Astrocyte (in vitro differentiated cells and primary cell): ENCODE data around the gene UBE2QL1. TPM values are rescaled to one million over a fixed set of nuclear protein-coding genes. Genes with fewer than 3 reads are reported as not detected.

ENCODE experiments used
- DNase-seq: peaks from one replicate; pipeline ENCODE4 v3.0.0-alpha.2; 2010; ENCODE audit warnings: low read depth
- FAIRE-seq: peaks from 2 replicates; lab custom pipeline; 2011; peaks lifted over from hg19 to GRCh38; lab: Jason Lieb, UNC
- H2AFZ ChIP-seq: 2 replicates; pipeline ENCODE4 v1.6.0; 2012; ENCODE audit warnings: low read depth, low read length, inconsistent platforms
- H3K27ac ChIP-seq: 2 replicates; pipeline ENCODE4 v1.5.1; 2011; ENCODE audit warnings: low read depth, low read length, inconsistent platforms
- H3K27me3 ChIP-seq: 2 replicates; pipeline ENCODE4 v1.6.0; 2011; ENCODE audit warnings: low read length, inconsistent platforms; ENCODE audit not compliant: insufficient read depth
- H3K36me3 ChIP-seq: 2 replicates; pipeline ENCODE4 v1.5.1; 2011; ENCODE audit warnings: low read length, inconsistent platforms; ENCODE audit not compliant: insufficient read depth
- H3K4me1 ChIP-seq: 2 replicates; pipeline ENCODE4 v1.5.1; 2011; ENCODE audit warnings: low read length, inconsistent platforms; ENCODE audit not compliant: insufficient read depth
- H3K4me2 ChIP-seq: 2 replicates; pipeline ENCODE4 v1.6.0; 2012; ENCODE audit warnings: low read length, inconsistent platforms
- H3K4me3 ChIP-seq: 2 replicates; pipeline ENCODE4 v1.5.1; 2011; ENCODE audit warnings: low read depth, mild to moderate bottlenecking, low read length, inconsistent platforms; ENCODE audit not compliant: insufficient read depth
- H3K79me2 ChIP-seq: 2 replicates; pipeline ENCODE4 v1.6.0; 2012; ENCODE audit warnings: mild to moderate bottlenecking, low read length, inconsistent platforms; ENCODE audit not compliant: insufficient read depth
- H3K9ac ChIP-seq: 2 replicates; pipeline ENCODE4 v1.6.0; 2012; ENCODE audit warnings: mild to moderate bottlenecking, low read length, inconsistent platforms
- H3K9me3 ChIP-seq: 2 replicates; pipeline ENCODE4 v1.5.1; 2012; ENCODE audit warnings: low read depth, mild to moderate bottlenecking, low read length, inconsistent platforms; ENCODE audit not compliant: insufficient read depth
- H4K20me1 ChIP-seq: 2 replicates; pipeline ENCODE4 v1.6.0; 2012; ENCODE audit warnings: low read length, inconsistent platforms; ENCODE audit not compliant: insufficient read depth
- H3K27ac Mint-ChIP-seq: one replicate; pipeline ENCODE4 v1.8.0; 2021; ENCODE audit warnings: mild to moderate bottlenecking, mixed read lengths; ENCODE audit not compliant: unreplicated experiment
- H3K27me3 Mint-ChIP-seq: one replicate; pipeline ENCODE4 v1.8.0; 2021; ENCODE audit warnings: low read depth, mixed read lengths; ENCODE audit not compliant: unreplicated experiment
- H3K36me3 Mint-ChIP-seq: one replicate; pipeline ENCODE4 v1.8.0; 2021; ENCODE audit warnings: low read depth, mixed read lengths; ENCODE audit not compliant: unreplicated experiment
- H3K4me1 Mint-ChIP-seq: one replicate; pipeline ENCODE4 v1.8.0; 2021; ENCODE audit warnings: low read depth, mixed read lengths; ENCODE audit not compliant: unreplicated experiment
- H3K4me3 Mint-ChIP-seq: one replicate; pipeline ENCODE4 v1.8.0; 2021; ENCODE audit warnings: mild to moderate bottlenecking, moderate library complexity, mixed read lengths; ENCODE audit not compliant: unreplicated experiment
- H3K9me3 Mint-ChIP-seq: one replicate; pipeline ENCODE4 v1.8.0; 2021; ENCODE audit warnings: mild to moderate bottlenecking, mixed read lengths; ENCODE audit not compliant: unreplicated experiment
- EZH2 ChIP-seq: IDR thresholded peaks from 2 replicates; pipeline ENCODE4 v1.6.1; 2012; ENCODE audit warnings: mild to moderate bottlenecking, low read length, inconsistent platforms; ENCODE audit not compliant: insufficient read depth
- total RNA-seq: library from RNA; stranded (reverse); gene quantifications from 2 replicates; pipeline ENCODE4 v1.2.1, GENCODE V29; 2021
- TF ChIP-seq, protein P1 (sequence below): IDR thresholded peaks from 2 replicates; pipeline ENCODE4 v1.5.1; 2011; ENCODE audit warnings: low read depth, mild to moderate bottlenecking, inconsistent platforms, low read length, moderate library complexity; ENCODE audit not compliant: insufficient read depth

The UBE2QL1 gene
- total RNA-seq, 1 donor from 2014 or later: 0.50 TPM

GRCh38 chr5:6432206-6432605 is 16.5 kb upstream of the UBE2QL1 start:
- H3K36me3 Mint-ChIP-seq: no peaks in the 10 kb centered on the region
- H3K79me2 ChIP-seq: no peaks in the 10 kb centered on the region
- FAIRE-seq: no peak

DNA sequence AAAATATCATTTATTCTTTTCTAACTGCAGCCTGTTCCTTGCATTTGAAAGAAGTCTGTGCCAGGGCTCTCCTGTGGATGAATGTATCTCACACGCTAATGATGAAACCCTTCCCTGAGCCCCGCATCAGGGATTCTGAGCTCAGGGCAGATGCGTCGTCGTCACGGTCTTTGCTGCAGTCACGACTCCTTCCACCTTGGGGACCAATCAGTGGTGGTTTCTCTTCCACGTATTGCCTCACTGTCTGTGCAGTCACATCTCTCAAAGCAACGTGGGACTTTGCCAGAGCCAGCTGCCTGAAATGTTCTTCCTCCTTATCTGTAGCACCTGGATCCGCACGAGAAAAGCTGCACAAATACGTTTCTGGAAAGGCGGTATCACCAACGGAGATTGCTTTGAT is 13.9 kb upstream of the UBE2QL1 start:
- Histone ChIP-seq H3K4me3 (no peak overlapping the region), H4K20me1 (no peaks in the 10 kb centered on the region), H3K27me3 (no peaks in the 10 kb centered on the region), H2AFZ (no peak overlapping the region), H3K9ac (no peak overlapping the region), H3K9me3 (no peaks in the 10 kb centered on the region), H3K4me1 (no peaks in the 10 kb centered on the region), H3K36me3 (no peaks in the 10 kb centered on the region), H3K4me2 (no peak overlapping the region), H3K27ac (no peak overlapping the region), H3K79me2 (no peaks in the 10 kb centered on the region)
- TF ChIP-seq EZH2: no peak
- TF ChIP-seq, protein P1, sequence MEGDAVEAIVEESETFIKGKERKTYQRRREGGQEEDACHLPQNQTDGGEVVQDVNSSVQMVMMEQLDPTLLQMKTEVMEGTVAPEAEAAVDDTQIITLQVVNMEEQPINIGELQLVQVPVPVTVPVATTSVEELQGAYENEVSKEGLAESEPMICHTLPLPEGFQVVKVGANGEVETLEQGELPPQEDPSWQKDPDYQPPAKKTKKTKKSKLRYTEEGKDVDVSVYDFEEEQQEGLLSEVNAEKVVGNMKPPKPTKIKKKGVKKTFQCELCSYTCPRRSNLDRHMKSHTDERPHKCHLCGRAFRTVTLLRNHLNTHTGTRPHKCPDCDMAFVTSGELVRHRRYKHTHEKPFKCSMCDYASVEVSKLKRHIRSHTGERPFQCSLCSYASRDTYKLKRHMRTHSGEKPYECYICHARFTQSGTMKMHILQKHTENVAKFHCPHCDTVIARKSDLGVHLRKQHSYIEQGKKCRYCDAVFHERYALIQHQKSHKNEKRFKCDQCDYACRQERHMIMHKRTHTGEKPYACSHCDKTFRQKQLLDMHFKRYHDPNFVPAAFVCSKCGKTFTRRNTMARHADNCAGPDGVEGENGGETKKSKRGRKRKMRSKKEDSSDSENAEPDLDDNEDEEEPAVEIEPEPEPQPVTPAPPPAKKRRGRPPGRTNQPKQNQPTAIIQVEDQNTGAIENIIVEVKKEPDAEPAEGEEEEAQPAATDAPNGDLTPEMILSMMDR: no peak
- DNase-seq (no peak), FAIRE-seq (no peak)
- H3K27ac Mint-ChIP-seq: no peak overlapping the region
- H3K4me1 Mint-ChIP-seq: peaks cover 13% of the 10 kb centered on the region
- H3K4me3 Mint-ChIP-seq: no peak overlapping the region
- peaks cover 3% of the 10 kb centered on the region for H3K9me3 Mint-ChIP-seq
- H3K27me3 Mint-ChIP-seq: peaks cover 16% of the 10 kb centered on the region
- no peaks in the 10 kb centered on the region for H3K36me3 Mint-ChIP-seq

More at GRCh38 chr5:6432206-6432605, 16.5 kb upstream of the UBE2QL1 start:
- peaks cover 16% of the 10 kb centered on the region for H3K27me3 Mint-ChIP-seq
- Histone ChIP-seq H3K27me3 (no peaks in the 10 kb centered on the region), H3K9ac (no peak overlapping the region), H3K27ac (no peak overlapping the region), H2AFZ (no peak overlapping the region), H3K4me3 (no peak overlapping the region), H3K4me2 (no peak overlapping the region), H4K20me1 (no peaks in the 10 kb centered on the region), H3K4me1 (no peaks in the 10 kb centered on the region), H3K9me3 (no peaks in the 10 kb centered on the region), H3K36me3 (no peaks in the 10 kb centered on the region)
- H3K4me1 Mint-ChIP-seq: peaks cover 14% of the 10 kb centered on the region
- no peak overlapping the region for H3K4me3 Mint-ChIP-seq
- no peak overlapping the region for H3K27ac Mint-ChIP-seq
- DNase-seq: no peak
- peaks cover 5% of the 10 kb centered on the region for H3K9me3 Mint-ChIP-seq
- no peak for TF ChIP-seq EZH2
- TF ChIP-seq, protein P1: no peak

GRCh38 chr5:6435356-6435755 is 13.3 kb upstream of the UBE2QL1 start:
- Histone ChIP-seq H3K9me3 (no peaks in the 10 kb centered on the region), H3K9ac (no peak overlapping the region), H3K79me2 (no peaks in the 10 kb centered on the region), H3K4me1 (no peaks in the 10 kb centered on the region), H3K4me2 (no peak overlapping the region), H4K20me1 (no peaks in the 10 kb centered on the region), H2AFZ (no peak overlapping the region), H3K36me3 (no peaks in the 10 kb centered on the region), H3K27me3 (no peaks in the 10 kb centered on the region), H3K4me3 (no peak overlapping the region), H3K27ac (no peak overlapping the region)
- H3K9me3 Mint-ChIP-seq: peaks cover 8% of the 10 kb centered on the region
- DNase-seq (no peak), FAIRE-seq (no peak)
- no peak overlapping the region for H3K27ac Mint-ChIP-seq
- peaks cover 16% of the 10 kb centered on the region for H3K27me3 Mint-ChIP-seq
- no peaks in the 10 kb centered on the region for H3K36me3 Mint-ChIP-seq
- peaks cover 16% of the 10 kb centered on the region for H3K4me1 Mint-ChIP-seq
- no peak overlapping the region for H3K4me3 Mint-ChIP-seq
- TF ChIP-seq EZH2: no peak
- TF ChIP-seq, protein P1: no peak
